HG03439 (cell line): ENCODE data around the gene CCL4L2.
"Not testable (repeated sequence)": the region's sequence is repeated elsewhere in the genome, so short reads cannot be mapped to it uniquely, and the experiment has no call there.

ENCODE experiments used
- ATAC-seq: cut with Tn5 transposase; IDR thresholded peaks from one replicate; pipeline ENCODE4 v1.9.1; 2021; ENCODE audit warnings: mild to moderate bottlenecking, moderate library complexity; ENCODE audit not compliant: unreplicated experiment

CCL4L2 gene

DNA sequence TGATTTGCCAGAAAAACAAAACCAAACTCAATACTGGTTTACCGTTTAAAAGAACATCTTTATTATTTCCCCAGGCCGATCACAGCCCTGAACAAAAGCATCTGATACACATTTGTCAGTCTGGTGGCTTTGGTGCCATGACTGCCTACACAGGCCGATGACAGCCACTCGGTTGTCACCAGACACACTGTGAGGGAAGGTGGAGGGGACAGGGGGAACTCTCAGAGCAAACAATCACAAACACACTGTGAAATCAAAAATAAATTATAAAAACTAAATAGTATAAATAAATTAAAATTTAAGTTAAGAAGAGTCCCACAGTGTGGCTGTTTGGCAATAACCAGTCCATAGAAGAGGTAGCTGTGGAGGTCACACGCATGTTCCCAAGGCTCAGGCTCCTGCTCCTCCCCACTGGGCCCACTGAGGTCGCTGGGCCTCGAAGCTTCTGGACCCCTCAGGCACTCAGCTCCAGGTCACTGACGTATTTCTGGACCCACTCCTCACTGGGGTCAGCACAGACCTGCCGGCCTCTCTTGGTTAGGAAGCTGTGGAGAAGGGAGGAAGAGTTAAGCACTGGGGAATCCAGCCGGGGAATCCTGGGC is 15.9 kb upstream of the CCL4L2 start:
- ATAC-seq = not testable (repeated sequence)

DNA sequence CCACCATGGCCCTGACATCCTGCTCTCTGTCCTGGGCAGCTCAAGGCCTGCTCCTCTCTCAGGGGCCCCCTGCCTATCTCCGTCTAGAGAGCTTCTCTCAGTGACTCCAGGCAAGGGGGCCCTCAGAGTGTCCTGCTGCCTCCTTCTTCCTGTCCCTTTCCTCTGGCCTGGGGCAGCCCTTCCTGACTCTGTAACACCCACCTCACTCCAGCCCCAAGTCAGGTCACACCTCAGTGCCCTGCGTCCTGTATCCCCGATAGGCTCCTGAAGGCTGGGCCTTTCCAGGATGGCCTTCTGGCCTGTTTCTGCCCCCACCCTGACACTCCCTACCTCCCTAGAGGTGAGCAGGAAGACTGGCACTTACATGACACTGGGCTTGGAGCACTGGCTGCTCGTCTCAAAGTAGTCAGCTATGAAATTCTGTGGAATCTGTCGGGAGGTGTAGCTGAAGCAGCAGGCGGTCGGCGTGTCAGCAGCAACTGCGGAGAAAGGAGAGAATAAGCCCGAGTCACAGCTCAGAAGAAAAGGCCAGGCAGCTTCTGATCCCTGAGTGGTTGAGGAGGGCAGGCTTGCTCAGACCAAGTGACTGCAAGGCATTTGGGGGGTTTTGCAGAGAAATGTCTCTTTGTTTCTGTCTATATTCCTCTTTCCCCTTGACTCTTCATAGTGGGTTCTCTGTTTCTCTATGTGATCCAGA is 15.3 kb upstream of the CCL4L2 start:
- no peak for ATAC-seq

- ATAC-seq = no peak
Measured at GRCh38 chr17:36196131-36196486, 14.8 kb upstream of the CCL4L2 start.

GRCh38 chr17:36197387-36197703 is 13.5 kb upstream of the CCL4L2 start:
- ATAC-seq = peak; percentile 11

DNA sequence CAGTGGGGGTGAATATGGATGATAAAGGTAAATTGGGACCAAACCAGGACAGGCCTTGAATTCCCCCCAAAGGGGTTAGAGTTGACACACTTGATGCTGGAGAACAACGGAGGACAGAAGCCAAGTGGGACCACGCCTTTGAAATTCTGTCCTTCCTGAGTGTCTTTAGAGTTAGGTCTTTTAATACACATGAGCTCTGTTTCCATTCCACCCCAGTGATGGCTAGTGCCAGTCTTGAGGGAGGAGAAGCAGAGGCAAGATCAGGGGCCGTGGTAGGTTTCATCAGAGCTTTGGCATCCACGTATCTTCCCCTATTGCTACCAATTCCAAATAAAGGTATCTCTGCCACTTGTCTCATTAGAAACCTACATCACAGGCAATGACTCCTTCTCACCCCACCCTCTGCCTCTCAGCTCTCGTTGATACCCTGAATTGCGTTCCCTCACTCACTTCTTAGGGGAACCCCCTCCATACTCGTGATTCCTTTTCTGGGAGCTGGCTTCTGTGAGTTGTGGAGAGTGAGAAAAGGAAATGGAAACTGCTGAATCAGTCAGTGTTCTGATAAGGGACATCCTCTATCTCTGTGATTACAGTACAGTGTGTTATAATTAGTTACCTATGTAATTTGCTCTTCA is 11.9 kb upstream of the CCL4L2 start:
- peak; percentile 30 for ATAC-seq

GRCh38 chr17:36201102-36201501 is 9.8 kb upstream of the CCL4L2 start:
- not testable (repeated sequence) for ATAC-seq

DNA sequence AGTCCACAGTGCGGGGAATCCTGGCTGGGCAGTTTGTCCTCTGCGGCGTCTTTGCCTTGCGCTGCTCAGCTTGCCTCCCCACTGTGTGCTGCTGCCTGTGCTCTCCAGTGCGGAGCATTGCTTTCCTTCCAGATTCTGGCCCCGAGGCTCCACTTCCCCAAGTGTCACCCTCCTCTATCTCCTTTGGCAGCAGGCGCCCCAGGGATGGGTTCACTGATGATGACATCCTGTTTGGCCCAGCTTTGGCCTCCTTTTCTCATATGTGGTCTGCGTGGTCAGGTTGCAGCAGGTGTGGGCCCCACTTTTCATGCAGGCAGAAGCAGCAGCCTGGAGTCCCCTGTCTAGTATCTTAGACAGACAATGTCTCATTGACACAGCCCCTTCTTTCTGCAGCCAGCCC is 9.4 kb upstream of the CCL4L2 start:
- not testable (repeated sequence) for ATAC-seq

GRCh38 chr17:36203335-36203734 is 7.5 kb upstream of the CCL4L2 start:
- no peak for ATAC-seq

- no peak for ATAC-seq
Measured at GRCh38 chr17:36204724-36205500, 6.0 kb upstream of the CCL4L2 start.

DNA sequence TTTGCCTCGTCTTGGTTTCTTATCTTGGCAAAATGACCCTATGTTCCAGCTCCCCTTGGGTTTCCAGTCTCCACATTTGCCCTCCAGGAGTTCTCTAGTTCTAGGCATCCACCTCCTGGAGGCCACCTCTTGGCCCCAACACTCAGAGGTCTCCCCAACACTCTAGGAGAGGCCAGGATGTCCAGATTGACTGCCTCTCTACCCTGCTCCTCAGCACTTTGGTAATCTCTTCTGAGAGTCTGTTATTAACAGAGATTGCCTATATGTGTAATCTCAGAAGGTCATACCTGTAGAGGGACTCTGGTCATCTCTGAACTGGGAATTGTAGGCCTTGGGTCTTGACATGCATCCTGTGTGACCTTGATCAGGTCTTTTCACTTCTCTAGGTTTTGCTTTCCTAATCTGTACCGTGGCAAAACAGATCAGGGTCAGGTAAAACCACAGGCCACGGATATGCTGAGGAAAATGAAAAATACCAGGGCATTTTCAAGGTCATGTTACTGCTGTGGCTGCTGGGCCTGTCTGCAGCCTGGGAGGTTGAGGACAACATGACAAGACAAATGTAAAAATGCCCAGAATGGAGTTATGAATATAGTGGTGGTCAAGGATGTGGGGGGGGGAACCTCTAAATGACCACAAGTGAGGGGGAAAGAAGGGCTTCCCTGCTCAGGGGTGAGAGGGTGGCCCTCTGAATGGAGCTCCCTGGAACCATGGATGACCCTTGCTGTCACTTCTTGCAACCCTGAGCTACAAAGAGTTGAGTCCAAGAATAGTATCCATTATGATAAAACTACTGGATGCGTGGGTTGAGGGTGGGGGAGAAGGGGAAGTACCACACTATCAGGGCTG is 5.0 kb upstream of the CCL4L2 start:
- ATAC-seq = no peak

- not testable (repeated sequence) for ATAC-seq
Measured at GRCh38 chr17:36206486-36206821, 4.4 kb upstream of the CCL4L2 start.

DNA sequence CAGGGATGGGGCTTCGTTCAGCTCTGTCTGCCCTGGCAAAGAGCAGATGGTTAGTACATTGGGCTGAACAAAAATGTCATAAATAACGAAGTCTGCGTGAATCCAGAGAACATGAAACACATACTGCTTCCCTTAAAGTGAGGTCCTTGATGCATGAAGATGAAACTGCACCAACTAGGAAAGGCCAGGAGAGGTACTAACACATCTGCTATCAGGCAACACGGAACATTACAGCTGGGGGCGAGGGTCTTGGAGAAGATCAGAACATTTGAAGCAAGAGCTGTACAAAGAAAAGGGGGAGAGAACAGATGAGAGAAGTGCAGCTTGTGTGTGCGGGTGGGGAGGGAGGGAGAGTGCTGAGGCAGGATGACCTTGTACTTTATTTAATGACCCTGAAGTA is 3.5 kb upstream of the CCL4L2 start:
- ATAC-seq = not testable (repeated sequence)

DNA sequence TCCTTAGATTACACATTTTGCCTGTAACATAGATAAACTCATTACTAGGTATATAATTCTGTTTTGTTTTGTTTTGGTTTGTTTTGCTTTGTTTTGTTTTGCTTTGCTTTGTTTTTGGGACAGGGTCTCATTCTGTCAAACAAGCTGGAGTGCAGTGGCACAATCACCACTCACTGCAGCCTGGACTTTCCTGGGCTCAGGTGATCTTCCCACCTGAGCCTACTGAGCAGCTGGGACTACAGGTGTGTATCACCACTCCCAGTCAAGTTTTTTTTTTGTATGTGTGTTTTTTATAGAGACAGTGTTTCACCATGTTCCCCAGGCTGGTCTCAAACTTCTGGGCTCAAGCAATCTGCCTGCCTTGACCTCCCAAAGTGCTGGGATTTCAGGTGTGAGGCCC is 1.3 kb upstream of the CCL4L2 start:
- ATAC-seq = no peak

GRCh38 chr17:36211484-36212271 is 815 bp downstream of the CCL4L2 start:
- not testable (repeated sequence) for ATAC-seq

DNA sequence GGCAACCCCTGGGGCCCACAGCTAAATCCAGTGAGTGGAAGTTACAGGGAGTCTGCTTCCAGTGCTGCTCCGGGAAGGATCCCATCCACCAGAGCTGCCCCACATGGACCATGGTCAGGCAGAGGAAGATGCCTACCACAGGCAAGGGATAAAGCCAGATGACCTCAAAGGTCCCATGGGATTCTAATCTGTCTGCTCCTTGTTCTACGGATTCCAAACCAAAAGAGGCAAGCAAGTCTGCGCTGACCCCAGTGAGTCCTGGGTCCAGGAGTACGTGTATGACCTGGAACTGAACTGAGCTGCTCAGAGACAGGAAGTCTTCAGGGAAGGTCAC is 1.4 kb downstream of the CCL4L2 start:
- ATAC-seq = no peak

DNA sequence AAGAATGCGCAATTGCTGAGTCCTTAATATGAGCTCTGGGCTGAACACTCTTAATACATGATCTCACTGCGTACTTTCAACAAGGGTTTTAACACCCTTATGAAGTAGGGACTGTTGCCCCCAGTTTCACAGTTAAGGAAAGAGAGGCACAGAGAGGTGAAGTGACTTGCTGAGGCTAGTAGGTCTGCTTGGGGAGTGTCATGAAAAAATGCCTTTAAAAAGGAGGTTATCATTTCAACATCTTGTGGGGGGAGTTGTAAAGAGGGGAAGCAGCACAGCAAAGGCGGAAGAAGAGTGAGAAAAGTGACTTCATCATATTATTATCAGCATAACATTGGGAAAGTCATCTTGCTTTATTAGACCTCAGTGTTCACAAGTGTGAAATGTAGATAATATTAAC is 2.1 kb downstream of the CCL4L2 start:
- ATAC-seq = no peak

DNA sequence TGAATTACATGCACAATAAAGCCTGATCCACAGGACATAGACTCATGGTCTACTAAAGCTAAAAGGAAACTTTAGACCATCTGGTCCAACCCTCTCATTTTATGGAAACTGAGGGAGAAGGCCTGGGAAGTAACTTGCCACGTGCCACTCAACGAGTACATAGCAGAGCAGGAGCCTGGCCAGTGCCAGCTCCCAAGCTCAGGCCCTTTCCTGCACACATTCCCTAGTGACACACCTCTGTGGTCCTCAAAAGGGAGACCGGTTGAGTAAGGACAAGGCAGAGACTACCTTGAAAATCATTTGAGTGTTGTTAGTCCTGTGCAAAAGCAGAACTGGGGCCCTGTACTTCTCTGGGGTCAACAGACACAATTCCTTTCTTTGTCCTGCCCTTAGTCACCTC is 2.8 kb downstream of the CCL4L2 start:
- no peak for ATAC-seq

DNA sequence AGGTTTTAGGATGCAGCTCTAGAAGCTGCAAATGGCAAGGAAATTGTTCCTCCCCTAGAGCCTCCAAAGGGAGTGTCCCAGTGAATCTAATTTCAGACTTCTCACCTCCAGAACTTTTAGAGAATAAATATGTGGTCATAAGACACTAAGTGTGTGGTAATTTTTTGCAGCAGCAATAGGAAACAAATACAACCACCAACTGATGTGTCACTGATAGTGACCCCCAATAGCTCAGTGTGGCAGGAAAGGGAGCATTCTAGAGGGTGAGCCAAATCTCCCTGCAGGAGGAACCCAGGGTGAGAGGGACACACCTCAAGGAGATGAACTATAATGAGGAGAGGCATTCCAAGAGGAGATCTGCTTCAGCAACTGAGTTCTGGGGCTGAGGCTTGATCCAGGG is 4.1 kb downstream of the CCL4L2 start:
- ATAC-seq = no peak

GRCh38 chr17:36215406-36216308 is 4.8 kb downstream of the CCL4L2 start:
- ATAC-seq = not testable (repeated sequence)
